ENCODE data around the gene FOXN3. TPM values are rescaled to one million over a fixed set of nuclear protein-coding genes. Genes with fewer than 3 reads are reported as not detected.

FOXN3 gene
- total RNA-seq, 2 experiments from 2014 or later = 70.3 to 72.7 TPM

DNA sequence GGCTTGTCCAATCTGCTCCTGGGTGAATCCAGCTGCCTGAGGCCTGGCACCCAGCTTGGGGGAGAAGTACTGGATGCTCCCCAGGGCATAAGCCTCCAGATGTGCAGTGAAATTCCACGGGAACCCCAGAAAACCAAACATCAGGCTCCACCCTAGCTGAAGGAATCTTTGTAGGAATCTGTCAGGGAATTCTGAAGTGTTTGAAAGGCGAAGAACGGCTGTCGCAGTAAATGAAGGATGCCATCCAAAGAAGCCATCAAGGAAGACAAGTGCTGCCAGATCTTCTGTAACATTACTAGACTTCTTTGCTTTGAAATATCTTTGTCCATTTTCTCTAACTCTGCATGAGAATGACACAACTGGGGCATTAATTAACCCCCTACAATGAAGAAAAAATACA is 219.4 kb downstream of the FOXN3 start:
- Mint-ChIP-seq H3K9me3 (ENCODE audit: insufficient read depth) (no peaks in the 10 kb centered on the region), H3K4me1 (ENCODE audit: low read depth) (peaks cover 26% of the 10 kb centered on the region)
- POLR2A ChIA-PET = no interaction called here

GRCh38 chr14:89196545-89196944 is 220.5 kb downstream of the FOXN3 start:
- Mint-ChIP-seq H3K27me3 (ENCODE audit: low read depth) (no peaks in the 10 kb centered on the region), H3K4me3 (no peak overlapping the region), H3K27ac (no peak overlapping the region), H3K9me3 (ENCODE audit: insufficient read depth) (no peaks in the 10 kb centered on the region), H3K4me1 (ENCODE audit: low read depth) (peaks cover 15% of the 10 kb centered on the region), H3K36me3 (ENCODE audit: low read depth) (peaks cover 28% of the 10 kb centered on the region)
- CTCF ChIA-PET = no interaction called here
- ATAC-seq (no peak), DNase-seq (no peak)
- POLR2A ChIA-PET = no interaction called here

More for the DNA sequence above, 219.4 kb downstream of the FOXN3 start:
- Mint-ChIP-seq H3K27me3 (ENCODE audit: low read depth) (no peaks in the 10 kb centered on the region), H3K36me3 (ENCODE audit: low read depth) (peaks cover 28% of the 10 kb centered on the region), H3K27ac (no peak overlapping the region), H3K4me3 (no peak overlapping the region)
- CTCF ChIA-PET = no interaction called here
- DNase-seq = no peak
- ATAC-seq = no peak

DNA sequence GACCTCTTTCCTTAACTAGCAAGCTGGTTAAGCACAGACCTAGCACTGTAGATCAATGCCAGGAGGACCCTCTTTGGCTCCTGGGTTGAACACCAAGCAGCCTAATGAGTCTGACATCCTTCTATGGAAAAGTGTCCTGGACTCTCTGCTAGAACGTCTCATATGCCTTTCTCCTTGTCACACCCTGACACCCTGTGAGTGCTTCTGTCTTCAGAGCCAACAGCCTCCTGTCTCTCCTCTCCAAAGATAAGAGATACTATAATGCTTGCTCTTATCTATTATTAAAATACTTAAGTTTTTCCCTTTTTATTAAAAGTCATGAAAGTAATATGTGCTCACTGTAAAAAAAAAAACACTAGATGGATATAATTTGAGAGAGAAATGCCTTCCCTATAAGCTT is 222.7 kb downstream of the FOXN3 start:
- Mint-ChIP-seq H3K27ac (no peak overlapping the region), H3K9me3 (ENCODE audit: insufficient read depth) (no peaks in the 10 kb centered on the region), H3K4me1 (ENCODE audit: low read depth) (peaks cover 10% of the 10 kb centered on the region), H3K27me3 (ENCODE audit: low read depth) (no peaks in the 10 kb centered on the region), H3K36me3 (ENCODE audit: low read depth) (peaks cover 34% of the 10 kb centered on the region), H3K4me3 (no peak overlapping the region)
- ChIA-PET CTCF (interaction anchor here (1.1 kb wide), 1 partner anchor 17 kb away, joined by 3 read pairs; no protein-coding TSS in a partner anchor), POLR2A (no interaction called here)
- DNase-seq = no peak
- no peak for ATAC-seq

GRCh38 chr14:89190765-89191513 is 226.1 kb downstream of the FOXN3 start:
- no peaks in the 10 kb centered on the region for H3K27me3 Mint-ChIP-seq (ENCODE audit: low read depth)
- no peaks in the 10 kb centered on the region for H3K9me3 Mint-ChIP-seq (ENCODE audit: insufficient read depth)
- peaks cover 15% of the 10 kb centered on the region for H3K4me1 Mint-ChIP-seq (ENCODE audit: low read depth)
- no peak overlapping the region for H3K27ac Mint-ChIP-seq
- POLR2A ChIA-PET = no interaction called here
- H3K36me3 Mint-ChIP-seq (ENCODE audit: low read depth) = peaks cover 26% of the 10 kb centered on the region
- ATAC-seq = no peak
- peak; percentile 17 for DNase-seq
- H3K4me3 Mint-ChIP-seq = no peak overlapping the region
- CTCF ChIA-PET = interaction anchor here (0.7 kb wide), 1 partner anchor 291 kb away, joined by 3 read pairs; no protein-coding TSS in a partner anchor

GRCh38 chr14:89188492-89188891 is 228.5 kb downstream of the FOXN3 start:
- ChIA-PET CTCF (interaction anchor here (3.2 kb wide), 1 partner anchor 11 kb away, joined by 12 read pairs; no protein-coding TSS in a partner anchor), POLR2A (interaction anchor here (0.6 kb wide), 1 partner anchor 1135 kb away, joined by 3 read pairs; no protein-coding TSS in a partner anchor)
- ATAC-seq (no peak), DNase-seq (no peak)
- Mint-ChIP-seq H3K4me1 (ENCODE audit: low read depth) (peaks cover 10% of the 10 kb centered on the region), H3K36me3 (ENCODE audit: low read depth) (peaks cover 22% of the 10 kb centered on the region), H3K9me3 (ENCODE audit: insufficient read depth) (no peaks in the 10 kb centered on the region), H3K4me3 (no peak overlapping the region), H3K27me3 (ENCODE audit: low read depth) (no peaks in the 10 kb centered on the region), H3K27ac (no peak overlapping the region)

DNA sequence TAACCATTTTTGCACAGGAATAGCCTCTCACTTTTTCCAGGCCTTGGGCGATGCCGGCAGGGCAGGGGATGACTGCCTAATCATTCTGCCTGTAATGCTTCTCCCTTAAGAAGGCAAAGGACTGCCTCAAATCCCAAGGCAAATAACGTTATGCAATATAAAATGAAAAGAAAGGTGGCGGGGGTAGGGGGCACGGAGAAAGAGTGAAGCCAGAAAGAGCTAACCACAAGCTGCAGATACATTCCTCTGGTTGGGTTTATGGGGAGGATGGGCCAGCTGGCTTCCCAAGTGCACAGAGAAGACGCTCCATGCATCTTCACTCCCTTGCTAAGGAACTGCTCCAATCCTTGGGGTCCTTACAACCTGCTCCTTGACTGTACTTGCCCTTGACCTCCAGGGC is 229.5 kb downstream of the FOXN3 start:
- Mint-ChIP-seq H3K27ac (no peak overlapping the region), H3K9me3 (ENCODE audit: insufficient read depth) (no peaks in the 10 kb centered on the region), H3K27me3 (ENCODE audit: low read depth) (no peaks in the 10 kb centered on the region), H3K4me3 (no peak overlapping the region), H3K36me3 (ENCODE audit: low read depth) (peaks cover 22% of the 10 kb centered on the region), H3K4me1 (ENCODE audit: low read depth) (peaks cover 10% of the 10 kb centered on the region)
- ChIA-PET POLR2A (no interaction called here), CTCF (interaction anchor here (1.2 to 3.2 kb wide), 2 partner anchors 10 to 21 kb away, joined by 3 to 12 read pairs; no protein-coding TSS in a partner anchor)
- DNase-seq (peak; percentile 11), ATAC-seq (no peak)

DNA sequence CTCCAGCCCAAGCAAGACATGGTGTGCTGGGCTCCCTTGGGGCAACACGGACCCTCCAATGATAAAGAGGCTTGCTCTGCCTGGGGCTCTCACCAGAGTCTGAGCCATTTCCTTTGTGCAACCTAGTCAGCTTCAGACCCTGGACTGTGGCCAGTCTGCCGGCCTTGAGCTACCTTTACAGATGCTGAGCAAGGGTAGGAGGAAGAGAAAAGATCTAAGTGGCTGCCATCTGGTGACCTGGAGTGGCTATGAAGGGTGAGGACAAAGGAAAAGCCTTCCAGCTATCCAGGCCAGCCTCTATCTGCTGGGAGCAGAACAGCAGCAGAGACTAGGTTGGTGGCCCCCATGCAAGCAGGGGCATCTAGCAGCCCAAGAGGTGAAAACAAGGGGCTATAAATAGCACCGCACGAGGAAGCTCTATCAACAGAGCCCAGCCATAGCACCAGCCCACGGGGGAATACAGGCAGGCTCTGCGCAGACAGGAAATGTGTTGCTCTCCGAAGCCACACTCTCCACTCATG is 230.1 kb downstream of the FOXN3 start:
- no peaks in the 10 kb centered on the region for H3K9me3 Mint-ChIP-seq (ENCODE audit: insufficient read depth)
- H3K4me1 Mint-ChIP-seq (ENCODE audit: low read depth) = peaks cover 10% of the 10 kb centered on the region
- H3K27ac Mint-ChIP-seq = no peak overlapping the region
- no peak overlapping the region for H3K4me3 Mint-ChIP-seq
- no peaks in the 10 kb centered on the region for H3K27me3 Mint-ChIP-seq (ENCODE audit: low read depth)
- ATAC-seq = no peak
- CTCF ChIA-PET = interaction anchor here (1.2 to 3.2 kb wide), 2 partner anchors 9 to 20 kb away, joined by 3 to 12 read pairs; no protein-coding TSS in a partner anchor
- peak; percentile 16 for DNase-seq
- POLR2A ChIA-PET = no interaction called here
- peaks cover 22% of the 10 kb centered on the region for H3K36me3 Mint-ChIP-seq (ENCODE audit: low read depth)

DNA sequence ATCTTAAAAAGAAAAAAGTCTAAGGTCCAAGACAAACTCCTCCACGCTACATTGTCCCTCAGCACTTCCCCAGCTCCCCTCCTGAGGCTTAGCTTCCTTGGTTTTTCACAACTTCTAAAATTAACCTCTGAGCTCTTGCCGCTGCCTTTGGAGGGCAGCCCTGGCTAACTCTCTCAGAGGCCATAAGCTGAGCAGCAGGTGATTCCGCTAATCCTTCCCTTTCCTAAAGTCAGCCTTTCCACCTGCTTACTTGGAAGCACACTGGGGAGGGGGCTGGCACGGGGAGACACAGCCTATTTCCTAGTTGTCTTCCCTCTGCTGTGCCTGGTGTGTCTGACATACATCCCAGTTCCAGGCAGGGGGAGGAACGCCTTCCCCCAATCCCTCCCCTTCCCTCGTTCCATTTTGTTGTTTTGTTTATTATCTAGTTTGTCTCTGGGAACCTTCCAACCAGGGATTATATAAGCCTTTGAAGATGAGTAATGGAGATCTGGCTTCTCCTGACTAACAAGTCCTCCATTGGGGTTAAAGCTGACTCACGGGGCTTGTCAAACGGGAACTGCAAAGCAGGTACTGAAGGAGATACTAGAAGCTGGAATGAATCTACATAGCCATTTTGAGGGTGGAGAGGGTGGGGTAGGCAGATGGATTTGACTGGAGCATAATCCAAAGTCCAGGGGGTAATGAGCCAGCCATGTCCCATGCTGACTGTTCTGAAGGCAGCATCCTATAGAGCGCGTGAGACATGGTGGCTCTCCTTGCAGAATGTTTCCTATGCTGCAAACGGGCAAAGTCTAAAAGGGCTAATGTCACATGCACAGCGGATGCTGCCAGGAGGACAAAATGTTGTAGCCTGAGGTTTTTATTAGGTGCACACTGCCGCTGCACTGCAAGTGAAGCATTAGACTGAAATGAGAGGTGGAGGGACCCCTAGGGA is 230.8 kb downstream of the FOXN3 start:
- Mint-ChIP-seq H3K9me3 (ENCODE audit: insufficient read depth) (no peaks in the 10 kb centered on the region), H3K4me3 (no peak overlapping the region), H3K36me3 (ENCODE audit: low read depth) (peaks cover 22% of the 10 kb centered on the region), H3K27ac (no peak overlapping the region), H3K27me3 (ENCODE audit: low read depth) (no peaks in the 10 kb centered on the region), H3K4me1 (ENCODE audit: low read depth) (peaks cover 10% of the 10 kb centered on the region)
- POLR2A ChIA-PET = no interaction called here
- peak; percentile 17 for DNase-seq
- CTCF ChIA-PET = interaction anchor here (1.2 to 3.2 kb wide), 4 partner anchors 9 to 180 kb away, joined by 3 to 12 read pairs (median 4); no protein-coding TSS in a partner anchor
- ATAC-seq = no peak

- ATAC-seq (no peak), DNase-seq (no peak)
- H3K27me3 Mint-ChIP-seq (ENCODE audit: low read depth) = no peaks in the 10 kb centered on the region
- H3K4me1 Mint-ChIP-seq (ENCODE audit: low read depth) = peaks cover 10% of the 10 kb centered on the region
- peaks cover 19% of the 10 kb centered on the region for H3K36me3 Mint-ChIP-seq (ENCODE audit: low read depth)
- H3K9me3 Mint-ChIP-seq (ENCODE audit: insufficient read depth) = no peaks in the 10 kb centered on the region
- no peak overlapping the region for H3K27ac Mint-ChIP-seq
- CTCF ChIA-PET = interaction anchor here (1.2 to 2.0 kb wide), 2 partner anchors 8 to 181 kb away, joined by 3 to 5 read pairs; no protein-coding TSS in a partner anchor
- H3K4me3 Mint-ChIP-seq = no peak overlapping the region
- POLR2A ChIA-PET = no interaction called here
Observed at GRCh38 chr14:89184952-89185351, 232.1 kb downstream of the FOXN3 start.

- DNase-seq = no peak
- ATAC-seq = no peak
- Mint-ChIP-seq H3K27me3 (ENCODE audit: low read depth) (no peaks in the 10 kb centered on the region), H3K4me3 (no peak overlapping the region), H3K36me3 (ENCODE audit: low read depth) (peaks cover 2% of the 10 kb centered on the region), H3K27ac (no peak overlapping the region), H3K9me3 (ENCODE audit: insufficient read depth) (no peaks in the 10 kb centered on the region), H3K4me1 (ENCODE audit: low read depth) (peaks cover 16% of the 10 kb centered on the region)
- ChIA-PET POLR2A (no interaction called here), CTCF (no interaction called here)
Observed at GRCh38 chr14:89182326-89182725, 234.7 kb downstream of the FOXN3 start.

- Mint-ChIP-seq H3K9me3 (ENCODE audit: insufficient read depth) (no peaks in the 10 kb centered on the region), H3K27ac (no peak overlapping the region), H3K27me3 (ENCODE audit: low read depth) (no peaks in the 10 kb centered on the region), H3K36me3 (ENCODE audit: low read depth) (peaks cover 2% of the 10 kb centered on the region), H3K4me1 (ENCODE audit: low read depth) (peaks cover 8% of the 10 kb centered on the region), H3K4me3 (no peak overlapping the region)
- POLR2A ChIA-PET = no interaction called here
- CTCF ChIA-PET = no interaction called here
- DNase-seq (no peak), ATAC-seq (no peak)
Observed at GRCh38 chr14:89180546-89180945, 236.5 kb downstream of the FOXN3 start.
